ENCODE data around the gene AFG1L.

GRCh38 chr6:108321253-108321747, 26.4 kb downstream of the AFG1L start:
- TF ChIP-seq, protein P1, sequence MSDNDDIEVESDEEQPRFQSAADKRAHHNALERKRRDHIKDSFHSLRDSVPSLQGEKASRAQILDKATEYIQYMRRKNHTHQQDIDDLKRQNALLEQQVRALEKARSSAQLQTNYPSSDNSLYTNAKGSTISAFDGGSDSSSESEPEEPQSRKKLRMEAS (CRISPR knock-in tag; IDR thresholded peaks at IDR 0.05) = no peak
- TF ChIP-seq TEAD1 (CRISPR knock-in tag; IDR thresholded peaks at IDR 0.05) (no peak), CBFB (CRISPR knock-in tag; IDR thresholded peaks at IDR 0.05; ENCODE audit: low read depth) (no peak), ZNF425 (CRISPR knock-in tag; conservative IDR thresholded peaks at IDR 0.05) (no peak), PRDM15 (CRISPR knock-in tag; IDR thresholded peaks at IDR 0.05) (no peak)
- TF ChIP-seq, protein P2, sequence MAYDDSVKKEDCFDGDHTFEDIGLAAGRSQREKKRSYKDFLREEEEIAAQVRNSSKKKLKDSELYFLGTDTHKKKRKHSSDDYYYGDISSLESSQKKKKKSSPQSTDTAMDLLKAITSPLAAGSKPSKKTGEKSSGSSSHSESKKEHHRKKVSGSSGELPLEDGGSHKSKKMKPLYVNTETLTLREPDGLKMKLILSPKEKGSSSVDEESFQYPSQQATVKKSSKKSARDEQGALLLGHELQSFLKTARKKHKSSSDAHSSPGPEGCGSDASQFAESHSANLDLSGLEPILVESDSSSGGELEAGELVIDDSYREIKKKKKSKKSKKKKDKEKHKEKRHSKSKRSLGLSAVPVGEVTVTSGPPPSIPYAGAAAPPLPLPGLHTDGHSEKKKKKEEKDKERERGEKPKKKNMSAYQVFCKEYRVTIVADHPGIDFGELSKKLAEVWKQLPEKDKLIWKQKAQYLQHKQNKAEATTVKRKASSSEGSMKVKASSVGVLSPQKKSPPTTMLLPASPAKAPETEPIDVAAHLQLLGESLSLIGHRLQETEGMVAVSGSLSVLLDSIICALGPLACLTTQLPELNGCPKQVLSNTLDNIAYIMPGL (CRISPR knock-in tag; IDR thresholded peaks at IDR 0.05) = no peak
- TF ChIP-seq, protein P3, sequence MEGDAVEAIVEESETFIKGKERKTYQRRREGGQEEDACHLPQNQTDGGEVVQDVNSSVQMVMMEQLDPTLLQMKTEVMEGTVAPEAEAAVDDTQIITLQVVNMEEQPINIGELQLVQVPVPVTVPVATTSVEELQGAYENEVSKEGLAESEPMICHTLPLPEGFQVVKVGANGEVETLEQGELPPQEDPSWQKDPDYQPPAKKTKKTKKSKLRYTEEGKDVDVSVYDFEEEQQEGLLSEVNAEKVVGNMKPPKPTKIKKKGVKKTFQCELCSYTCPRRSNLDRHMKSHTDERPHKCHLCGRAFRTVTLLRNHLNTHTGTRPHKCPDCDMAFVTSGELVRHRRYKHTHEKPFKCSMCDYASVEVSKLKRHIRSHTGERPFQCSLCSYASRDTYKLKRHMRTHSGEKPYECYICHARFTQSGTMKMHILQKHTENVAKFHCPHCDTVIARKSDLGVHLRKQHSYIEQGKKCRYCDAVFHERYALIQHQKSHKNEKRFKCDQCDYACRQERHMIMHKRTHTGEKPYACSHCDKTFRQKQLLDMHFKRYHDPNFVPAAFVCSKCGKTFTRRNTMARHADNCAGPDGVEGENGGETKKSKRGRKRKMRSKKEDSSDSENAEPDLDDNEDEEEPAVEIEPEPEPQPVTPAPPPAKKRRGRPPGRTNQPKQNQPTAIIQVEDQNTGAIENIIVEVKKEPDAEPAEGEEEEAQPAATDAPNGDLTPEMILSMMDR (IDR thresholded peaks at IDR 0.05) = no peak
